ENCODE measurements around the gene CHRM2. TPM values are rescaled to one million over a fixed set of nuclear protein-coding genes. Genes with fewer than 3 reads are reported as not detected.

The CHRM2 gene
- total RNA-seq, 1 donor from 2014 or later, result not detected

GRCh38 chr7:136900005-136900404 is 31.6 kb downstream of the CHRM2 start:
- no peak overlapping the region for H3K4me2 ChIP-seq
- H3K27me3 Mint-ChIP-seq (ENCODE audit: insufficient read depth, low read depth), result no peaks in the 10 kb centered on the region
- H3K79me2 ChIP-seq (ENCODE audit: low read depth), result no peaks in the 10 kb centered on the region
- H3K9me3 Mint-ChIP-seq, result no peaks in the 10 kb centered on the region
- no peak for DNase-seq (ENCODE audit: low spot score)
- TF ChIP-seq CTCF (IDR thresholded peaks at IDR 0.05) (no peak), EZH2 (IDR thresholded peaks at IDR 0.05) (no peak), EZH2phosphoT487 (IDR thresholded peaks at IDR 0.05) (no peak)
- no peak overlapping the region for H3K9ac ChIP-seq
- H3K9me3 ChIP-seq (ENCODE audit: low read depth), result no peaks in the 10 kb centered on the region
- no peak overlapping the region for H3K4me3 Mint-ChIP-seq
- no peaks in the 10 kb centered on the region for H3K27me3 ChIP-seq
- H4K20me1 ChIP-seq (ENCODE audit: low read depth), result no peaks in the 10 kb centered on the region
- H3K4me3 ChIP-seq, result no peak overlapping the region
- H3K27ac Mint-ChIP-seq, result no peak overlapping the region
- H3K4me1 ChIP-seq, result no peaks in the 10 kb centered on the region
- H2AFZ ChIP-seq (replicated peaks), result no peak overlapping the region
- H3K4me1 Mint-ChIP-seq, result no peaks in the 10 kb centered on the region
- H3K36me3 ChIP-seq, result no peaks in the 10 kb centered on the region
- no peaks in the 10 kb centered on the region for H3K36me3 Mint-ChIP-seq
- no peaks in the 10 kb centered on the region for H3F3A ChIP-seq (ENCODE audit: low read depth)
- no peak overlapping the region for H3K27ac ChIP-seq

DNA sequence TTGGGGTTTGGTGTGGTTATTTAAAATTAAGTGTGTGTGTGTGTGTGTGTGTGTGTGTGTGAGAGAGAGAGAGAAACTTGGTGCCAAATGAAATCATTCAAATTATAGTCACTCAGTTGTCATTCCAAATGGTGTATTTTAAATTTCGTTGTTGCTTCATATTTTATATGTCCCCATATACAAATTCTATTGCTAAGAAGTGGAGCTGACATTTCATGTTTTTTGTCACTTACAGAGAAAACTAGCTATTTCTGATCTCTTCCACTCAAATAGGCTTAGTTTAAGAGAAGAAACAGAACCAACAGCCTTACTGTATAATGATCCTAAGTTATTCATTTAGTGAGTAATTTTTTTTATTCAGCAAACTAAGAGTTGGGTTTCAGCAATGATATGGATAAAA is 42.3 kb downstream of the CHRM2 start:
- Histone ChIP-seq H3K4me2 (no peak overlapping the region), H3K27ac (no peak overlapping the region)
- no peaks in the 10 kb centered on the region for H3K27me3 Mint-ChIP-seq (ENCODE audit: insufficient read depth, low read depth)

DNA sequence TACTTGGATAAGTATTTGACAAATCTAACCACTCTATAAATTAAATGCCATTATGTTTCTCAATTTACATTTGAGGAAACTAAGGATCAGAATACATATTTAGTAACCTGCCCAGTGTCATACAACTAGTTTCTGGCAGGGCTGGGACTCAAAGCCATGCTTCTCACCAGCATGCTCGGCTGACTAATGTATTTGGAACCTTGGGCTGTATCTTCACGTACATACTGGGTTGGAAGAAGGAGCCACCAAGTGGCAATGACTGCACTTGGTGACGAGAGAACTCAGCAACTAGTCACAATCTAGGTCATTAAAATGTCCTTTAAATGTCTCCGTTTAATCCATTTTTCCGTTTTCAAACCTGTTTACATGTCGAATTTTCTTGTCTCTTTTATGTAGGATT is 42.9 kb downstream of the CHRM2 start:
- H3K36me3 Mint-ChIP-seq, result no peaks in the 10 kb centered on the region
- H3K9me3 ChIP-seq (ENCODE audit: low read depth), result no peaks in the 10 kb centered on the region
- no peak for DNase-seq (ENCODE audit: low spot score)
- H3K36me3 ChIP-seq, result no peaks in the 10 kb centered on the region
- no peaks in the 10 kb centered on the region for H4K20me1 ChIP-seq (ENCODE audit: low read depth)
- H3K9ac ChIP-seq, result no peak overlapping the region
- H3K79me2 ChIP-seq (ENCODE audit: low read depth), result no peaks in the 10 kb centered on the region
- no peaks in the 10 kb centered on the region for H3K9me3 Mint-ChIP-seq
- H3K4me1 ChIP-seq, result no peaks in the 10 kb centered on the region
- H3K4me2 ChIP-seq, result no peak overlapping the region
- no peaks in the 10 kb centered on the region for H3F3A ChIP-seq (ENCODE audit: low read depth)
- no peaks in the 10 kb centered on the region for H3K27me3 ChIP-seq
- no peak overlapping the region for H3K27ac ChIP-seq
- no peak overlapping the region for H3K27ac Mint-ChIP-seq
- H3K4me3 Mint-ChIP-seq, result no peak overlapping the region
- no peaks in the 10 kb centered on the region for H3K4me1 Mint-ChIP-seq
- H3K27me3 Mint-ChIP-seq (ENCODE audit: insufficient read depth, low read depth), result no peaks in the 10 kb centered on the region
- H3K4me3 ChIP-seq, result no peak overlapping the region
- no peak for TF ChIP-seq EZH2 (IDR thresholded peaks at IDR 0.05)
- TF ChIP-seq CTCF (IDR thresholded peaks at IDR 0.05), result peak; percentile 19
- no peak for TF ChIP-seq EZH2phosphoT487 (IDR thresholded peaks at IDR 0.05)
- no peak overlapping the region for H2AFZ ChIP-seq (replicated peaks)

More for the DNA sequence above, 42.3 kb downstream of the CHRM2 start:
- no peak overlapping the region for H3K9ac ChIP-seq
- no peaks in the 10 kb centered on the region for H3K36me3 Mint-ChIP-seq
- no peak for DNase-seq (ENCODE audit: low spot score)
- no peak overlapping the region for H3K4me3 ChIP-seq
- H3K9me3 ChIP-seq (ENCODE audit: low read depth), result no peaks in the 10 kb centered on the region
- H2AFZ ChIP-seq (replicated peaks), result no peak overlapping the region
- H3K27me3 ChIP-seq, result no peaks in the 10 kb centered on the region
- H4K20me1 ChIP-seq (ENCODE audit: low read depth), result no peaks in the 10 kb centered on the region
- TF ChIP-seq CTCF (IDR thresholded peaks at IDR 0.05), result no peak
- TF ChIP-seq EZH2phosphoT487 (IDR thresholded peaks at IDR 0.05), result no peak
- no peak for TF ChIP-seq EZH2 (IDR thresholded peaks at IDR 0.05)
- H3K4me1 ChIP-seq, result no peaks in the 10 kb centered on the region
- no peaks in the 10 kb centered on the region for H3F3A ChIP-seq (ENCODE audit: low read depth)
- no peaks in the 10 kb centered on the region for H3K4me1 Mint-ChIP-seq
- H3K9me3 Mint-ChIP-seq, result no peaks in the 10 kb centered on the region
- H3K79me2 ChIP-seq (ENCODE audit: low read depth), result no peaks in the 10 kb centered on the region
- H3K27ac Mint-ChIP-seq, result no peak overlapping the region
- no peaks in the 10 kb centered on the region for H3K36me3 ChIP-seq
- H3K4me3 Mint-ChIP-seq, result no peak overlapping the region
